Stimulated activated naive CD8-positive, alpha-beta T cell treated with anti-CD3 and anti-CD28 coated beads, Interleukin-15, amount 100 ng/mL, for 72 hours (primary cell): ENCODE measurements around the gene HACD2.

Source experiments
- ATAC-seq: fragments of 150-1000 bp; cut with Tn5 transposase; 2 replicates; pipeline ENCODE4 v1.10.0; 2021; ENCODE audit warnings: mild to moderate bottlenecking, moderate library complexity
- DNase-seq, 2 donors: peaks; one replicate each; pipeline ENCODE4 v3.0.0; 2021 to 2022
- H3K27ac Mint-ChIP-seq, 2 donors: one replicate each; pipeline ENCODE4 v1.8.0; 2022; ENCODE audit warnings: mild to moderate bottlenecking in 2 of 2, mixed read lengths in 2 of 2, moderate library complexity in 2 of 2
- H3K27me3 Mint-ChIP-seq: one replicate; pipeline ENCODE4 v1.8.0; 2022; ENCODE audit warnings: mixed read lengths
- H3K4me1 Mint-ChIP-seq: one replicate; pipeline ENCODE4 v1.8.0; 2022; ENCODE audit warnings: mild to moderate bottlenecking, mixed read lengths
- H3K4me3 Mint-ChIP-seq, 2 donors: one replicate each; pipeline ENCODE4 v1.8.0; 2022; ENCODE audit warnings: mild to moderate bottlenecking in 2 of 2, mixed read lengths in 2 of 2, moderate library complexity in 1 of 2
- H3K9me3 Mint-ChIP-seq, 2 donors: one replicate each; pipeline ENCODE4 v1.8.0; 2022; ENCODE audit warnings: mixed read lengths in 2 of 2

Gene HACD2

DNA sequence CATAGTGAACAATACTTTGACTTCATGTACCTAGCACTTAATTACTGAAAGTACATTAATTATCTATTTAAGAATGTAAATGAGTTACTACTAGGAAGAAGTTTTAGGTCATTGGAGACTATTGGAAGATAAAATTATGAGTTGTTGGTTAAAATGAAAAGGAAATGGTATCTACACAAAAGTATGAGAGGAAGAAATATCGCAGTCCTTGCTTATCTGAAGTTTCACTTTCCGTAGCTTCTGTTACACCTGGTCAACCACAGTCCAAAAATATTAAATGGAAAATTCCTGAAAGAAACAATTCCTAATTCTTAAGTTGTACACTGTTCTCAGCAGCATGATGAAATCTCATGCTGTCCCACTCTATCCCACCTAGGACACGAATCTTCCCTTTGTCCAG is 57.8 kb downstream of the HACD2 start:
- Mint-ChIP-seq H3K9me3 (no peaks in the 10 kb centered on the region), H3K4me1 (peaks cover 51% of the 10 kb centered on the region), H3K27ac (no peak overlapping the region), H3K4me3 (no peak overlapping the region), H3K27me3 (no peaks in the 10 kb centered on the region)
- DNase-seq (no peak), ATAC-seq (no peak)

DNA sequence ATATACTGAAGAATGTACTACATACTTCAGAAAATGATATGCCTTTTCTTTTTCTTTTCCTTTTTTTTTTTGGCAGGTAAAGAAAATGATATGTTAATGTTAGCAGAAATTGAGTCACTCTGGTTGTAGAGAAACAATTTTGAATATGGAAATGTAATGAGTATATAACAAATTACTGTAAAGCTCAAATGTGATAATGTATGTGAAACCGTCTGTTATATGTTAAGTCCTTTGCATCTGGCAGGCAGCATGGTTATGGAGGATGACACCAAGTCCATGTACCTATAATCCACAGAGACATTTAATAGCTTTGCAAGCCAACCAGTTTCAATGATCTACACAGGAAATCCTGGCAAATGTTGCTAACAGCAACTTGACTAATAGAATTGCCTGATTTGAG is 58.4 kb downstream of the HACD2 start:
- ATAC-seq (no peak), DNase-seq (no peak)
- Mint-ChIP-seq H3K27me3 (no peaks in the 10 kb centered on the region), H3K4me1 (peaks cover 56% of the 10 kb centered on the region), H3K9me3 (no peaks in the 10 kb centered on the region), H3K27ac (no peak overlapping the region), H3K4me3 (no peak overlapping the region)

DNA sequence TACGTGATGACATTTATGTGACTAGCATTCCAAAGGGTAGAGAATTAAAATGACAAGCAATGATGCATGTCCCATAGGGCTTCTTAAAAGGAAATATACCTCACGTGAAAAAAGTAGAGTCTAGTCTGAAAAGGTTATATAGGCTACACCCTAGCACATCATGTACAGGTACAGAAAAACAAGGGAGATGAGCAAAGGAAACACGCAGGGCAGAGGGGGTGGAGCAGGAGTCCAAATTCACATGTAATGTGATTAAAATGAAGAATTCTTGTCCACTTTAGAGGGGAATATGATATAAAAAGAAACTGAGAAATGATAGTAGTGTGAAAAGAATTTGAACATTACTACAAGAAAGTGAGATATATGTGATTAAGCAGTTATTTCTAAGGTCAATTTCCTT is 59.4 kb downstream of the HACD2 start:
- Mint-ChIP-seq H3K27ac (no peak overlapping the region), H3K4me1 (peaks cover 65% of the 10 kb centered on the region), H3K27me3 (no peaks in the 10 kb centered on the region), H3K9me3 (no peaks in the 10 kb centered on the region), H3K4me3 (no peak overlapping the region)
- DNase-seq (no peak), ATAC-seq (no peak)

DNA sequence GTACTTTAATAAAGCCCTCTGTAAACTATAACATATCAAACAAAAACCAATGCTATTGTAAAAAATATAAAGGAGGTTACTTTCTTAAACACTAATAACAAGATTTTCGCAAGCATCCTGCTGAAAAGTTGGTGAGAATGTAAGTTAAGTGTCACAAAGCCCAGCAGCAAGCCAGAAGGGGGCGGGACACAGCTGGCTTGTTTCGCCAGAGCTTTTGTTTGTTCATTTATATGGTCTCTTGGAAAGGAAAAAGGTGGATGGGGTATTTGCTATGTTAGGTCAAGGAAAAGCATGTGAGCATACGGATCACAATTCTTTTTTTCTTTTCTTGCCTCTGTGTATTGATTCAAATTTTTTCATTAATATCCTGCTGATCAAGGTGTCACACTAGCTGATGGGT is 59.9 kb downstream of the HACD2 start:
- no peaks in the 10 kb centered on the region for H3K27me3 Mint-ChIP-seq

DNA sequence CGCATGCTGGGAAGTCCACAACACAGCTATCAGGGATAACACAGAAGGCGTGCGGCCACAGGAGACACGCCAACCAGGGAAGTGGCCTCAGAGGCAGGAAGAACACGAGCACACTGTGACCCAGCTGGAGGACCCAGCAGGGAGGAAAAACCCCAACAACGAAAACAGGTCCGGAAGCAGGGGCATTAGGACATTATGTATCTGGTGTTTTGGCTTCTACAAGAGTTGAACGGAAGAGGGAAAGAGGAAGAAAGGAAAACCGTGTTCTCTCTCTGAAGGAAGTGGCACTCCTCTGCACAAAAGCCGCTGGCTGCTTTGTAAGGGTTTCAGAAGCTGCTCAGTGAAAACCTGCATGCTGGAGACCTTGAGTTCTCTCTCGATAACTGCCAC is 61.8 kb downstream of the HACD2 start:
- Mint-ChIP-seq H3K27me3 (no peaks in the 10 kb centered on the region), H3K4me3 (peak overlapping the region; percentile 14 to 34), H3K27ac (peak overlapping the region; percentile 70 to 90), H3K9me3 (no peaks in the 10 kb centered on the region), H3K4me1 (peaks cover 65% of the 10 kb centered on the region)
- peak; percentile 42 for ATAC-seq
- no peak for DNase-seq

More for the DNA sequence above, 59.9 kb downstream of the HACD2 start:
- ATAC-seq (no peak), DNase-seq (no peak)
- H3K27ac Mint-ChIP-seq, result no peak overlapping the region
- peaks cover 65% of the 10 kb centered on the region for H3K4me1 Mint-ChIP-seq
- no peak overlapping the region for H3K4me3 Mint-ChIP-seq
- H3K9me3 Mint-ChIP-seq, result no peaks in the 10 kb centered on the region

DNA sequence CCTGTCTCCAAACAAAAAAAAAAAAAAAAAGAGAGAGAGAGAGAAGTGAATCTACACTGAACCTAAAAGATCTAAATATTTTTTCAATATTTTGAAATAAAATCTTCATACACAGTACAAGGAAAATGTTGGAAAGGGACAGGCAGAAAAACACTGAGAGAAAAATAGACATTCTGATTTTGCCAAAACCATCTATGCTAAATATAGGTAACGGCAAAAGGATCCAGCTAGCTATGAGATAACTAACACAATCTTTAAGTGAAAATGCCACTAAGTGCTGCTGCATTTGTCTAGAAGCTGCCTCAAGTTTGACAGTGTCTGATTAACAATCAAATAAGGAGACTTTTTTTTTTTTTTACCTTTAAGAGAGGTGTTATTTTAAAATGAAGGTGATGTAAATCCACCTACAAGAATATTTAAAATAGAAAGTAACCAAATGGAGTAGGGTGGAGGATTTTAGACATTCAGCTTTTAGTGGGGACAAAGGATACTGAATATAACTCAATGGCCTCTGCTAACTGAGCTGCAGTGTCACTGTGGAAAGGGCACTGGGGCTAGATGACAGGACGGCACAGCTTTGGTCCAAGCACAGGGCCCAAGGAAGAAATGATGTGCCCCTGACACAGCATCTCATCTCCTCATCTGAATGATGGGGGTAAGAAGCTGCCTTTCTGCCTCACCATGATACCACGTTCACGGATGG is 62.4 kb downstream of the HACD2 start:
- Mint-ChIP-seq H3K27me3 (no peaks in the 10 kb centered on the region), H3K27ac (peak overlapping the region; percentile 45 to 70), H3K4me3 (peak overlapping the region; percentile 7 to 34), H3K4me1 (peaks cover 64% of the 10 kb centered on the region), H3K9me3 (no peaks in the 10 kb centered on the region)
- DNase-seq, result no peak
- peak; percentile 46 for ATAC-seq

DNA sequence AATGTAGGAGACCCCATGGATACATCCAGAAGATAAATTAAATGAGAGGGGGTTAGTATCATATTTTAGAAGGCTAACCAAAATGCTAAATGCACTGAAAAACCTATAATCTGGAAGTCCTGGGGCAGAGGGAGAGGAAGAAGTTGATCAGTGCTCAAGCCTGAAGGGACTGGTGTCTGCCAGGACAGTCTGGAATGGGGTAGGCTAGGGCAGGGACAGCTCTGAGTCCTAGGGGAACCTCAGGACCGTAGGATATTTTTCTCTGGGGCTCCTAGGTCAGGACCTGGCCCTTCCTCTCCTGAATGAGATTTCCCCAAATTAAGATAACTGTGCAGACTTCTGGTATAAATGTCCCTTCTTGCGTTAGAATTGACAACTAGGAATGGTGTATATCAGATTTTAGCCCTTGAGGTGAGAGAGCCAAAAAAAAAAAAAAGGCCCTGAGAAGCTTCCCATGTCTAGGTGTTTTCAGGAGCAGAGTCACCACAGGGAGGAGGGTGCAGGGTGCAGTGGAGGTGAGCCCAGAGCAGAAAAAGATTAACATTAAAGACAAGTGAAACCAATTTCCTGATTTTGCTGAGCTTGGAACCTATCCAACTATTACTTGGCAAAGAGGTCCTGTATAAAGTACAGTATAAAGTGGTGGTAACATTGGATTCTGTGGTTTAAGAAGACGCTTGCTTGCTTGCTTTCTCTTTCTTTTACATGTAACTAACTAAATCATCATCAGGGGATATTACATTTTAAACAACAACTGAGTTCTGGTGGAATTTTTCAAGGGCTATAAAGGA is 63.5 kb downstream of the HACD2 start:
- DNase-seq (no peak), ATAC-seq (no peak)
- Mint-ChIP-seq H3K4me3 (no peak overlapping the region), H3K9me3 (no peaks in the 10 kb centered on the region), H3K4me1 (peaks cover 55% of the 10 kb centered on the region), H3K27ac (peak overlapping the region in 1 of 2 donors; percentile 24), H3K27me3 (no peaks in the 10 kb centered on the region)

DNA sequence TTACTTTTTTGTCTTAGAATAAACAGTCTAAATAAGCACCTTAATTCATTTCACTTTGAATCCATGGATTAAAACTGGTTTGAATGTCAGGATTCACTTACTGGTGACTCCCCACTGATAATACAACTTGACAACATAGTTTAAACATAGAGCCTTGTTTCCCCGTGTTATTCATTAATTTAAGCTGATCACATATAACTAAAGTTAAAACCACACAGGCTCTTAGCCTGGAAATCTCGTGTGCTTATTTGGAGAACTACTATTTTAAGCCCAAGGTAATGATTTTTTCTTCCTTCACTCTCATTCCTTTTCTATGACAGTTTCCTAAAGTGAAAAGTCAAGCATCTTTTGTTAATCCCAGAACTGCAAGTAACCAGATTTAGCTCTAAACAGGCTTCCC is 64.2 kb downstream of the HACD2 start:
- DNase-seq, result no peak
- Mint-ChIP-seq H3K9me3 (no peaks in the 10 kb centered on the region), H3K27me3 (no peaks in the 10 kb centered on the region), H3K4me3 (no peak overlapping the region), H3K4me1 (peaks cover 50% of the 10 kb centered on the region), H3K27ac (no peak overlapping the region)
- ATAC-seq, result no peak

DNA sequence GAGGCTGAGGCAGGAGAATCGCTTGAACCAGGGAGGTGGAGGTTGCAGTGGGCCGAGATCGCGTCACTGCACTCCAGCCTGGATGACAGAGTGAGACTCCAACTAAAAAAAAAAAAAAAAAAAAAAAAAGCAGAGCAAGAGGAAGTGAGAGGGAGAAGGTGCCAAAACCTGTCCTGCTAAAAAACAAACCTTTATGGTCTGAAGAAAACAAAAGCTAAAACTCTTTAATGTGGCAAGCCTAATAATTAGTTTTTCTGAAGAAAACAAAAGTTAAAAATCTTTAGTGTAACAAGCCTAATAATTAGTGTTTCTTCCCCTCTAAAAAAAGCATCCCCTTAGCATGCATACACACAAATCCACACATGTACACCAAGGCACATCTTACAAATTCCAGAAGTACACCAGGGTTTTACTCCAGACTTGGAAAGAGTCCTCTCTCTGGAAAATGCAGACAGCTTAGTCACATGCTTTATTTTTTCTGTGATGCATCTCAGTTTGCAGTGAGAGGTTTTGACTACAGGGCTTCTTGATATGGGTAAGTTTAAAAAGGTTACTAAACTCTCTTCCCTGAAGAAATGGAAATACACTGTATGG is 65.9 kb downstream of the HACD2 start:
- peaks cover 34% of the 10 kb centered on the region for H3K4me1 Mint-ChIP-seq
- DNase-seq (no peak), ATAC-seq (no peak)
- H3K4me3 Mint-ChIP-seq, result no peak overlapping the region
- no peaks in the 10 kb centered on the region for H3K9me3 Mint-ChIP-seq
- H3K27ac Mint-ChIP-seq, result no peak overlapping the region
- H3K27me3 Mint-ChIP-seq, result no peaks in the 10 kb centered on the region

DNA sequence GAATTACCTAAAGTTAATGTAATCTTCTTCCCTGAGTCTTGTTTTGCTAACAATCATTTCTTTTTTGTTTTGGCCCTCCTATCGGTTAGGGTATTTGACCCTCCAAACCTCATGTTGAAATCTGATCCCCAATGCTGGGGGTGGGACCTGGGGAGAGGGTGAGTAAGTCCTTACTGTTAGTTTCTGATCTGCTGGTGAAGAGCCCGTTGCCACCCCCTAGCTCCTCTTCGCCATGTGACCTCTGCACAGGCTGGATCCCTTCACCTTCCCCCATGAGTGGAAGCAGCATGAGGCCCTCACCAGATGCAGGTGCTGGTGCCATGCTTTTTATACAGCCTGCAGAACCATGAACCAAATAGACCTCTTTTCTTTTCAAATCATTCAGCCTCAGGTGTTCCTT is 73.1 kb downstream of the HACD2 start:
- H3K27me3 Mint-ChIP-seq, result no peaks in the 10 kb centered on the region
- DNase-seq (no peak), ATAC-seq (no peak)
- H3K27ac Mint-ChIP-seq, result peak overlapping the region; percentile 61 to 63
- H3K4me3 Mint-ChIP-seq, result no peak overlapping the region
- no peaks in the 10 kb centered on the region for H3K4me1 Mint-ChIP-seq
- no peaks in the 10 kb centered on the region for H3K9me3 Mint-ChIP-seq

DNA sequence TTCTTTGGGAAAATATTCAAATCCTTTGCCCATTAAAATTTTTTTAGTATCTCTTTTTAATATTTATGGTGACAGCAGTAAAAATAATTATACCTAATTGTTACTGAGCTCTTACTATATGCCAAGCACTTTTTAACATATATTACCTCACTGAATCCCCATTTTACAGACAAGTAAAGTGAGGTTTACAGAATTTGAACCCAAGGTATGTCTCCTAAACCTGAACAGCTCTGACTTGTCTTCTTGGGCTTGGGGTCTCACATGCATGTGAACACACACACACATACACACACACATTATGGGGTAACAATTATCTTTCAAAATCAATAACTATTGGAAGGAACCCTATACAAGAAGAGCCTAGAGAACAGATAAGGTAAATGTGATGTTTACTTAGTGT is 73.8 kb downstream of the HACD2 start:
- Mint-ChIP-seq H3K27ac (no peak overlapping the region), H3K4me1 (no peaks in the 10 kb centered on the region), H3K4me3 (no peak overlapping the region), H3K27me3 (no peaks in the 10 kb centered on the region), H3K9me3 (no peaks in the 10 kb centered on the region)
- DNase-seq, result no peak
- no peak for ATAC-seq

DNA sequence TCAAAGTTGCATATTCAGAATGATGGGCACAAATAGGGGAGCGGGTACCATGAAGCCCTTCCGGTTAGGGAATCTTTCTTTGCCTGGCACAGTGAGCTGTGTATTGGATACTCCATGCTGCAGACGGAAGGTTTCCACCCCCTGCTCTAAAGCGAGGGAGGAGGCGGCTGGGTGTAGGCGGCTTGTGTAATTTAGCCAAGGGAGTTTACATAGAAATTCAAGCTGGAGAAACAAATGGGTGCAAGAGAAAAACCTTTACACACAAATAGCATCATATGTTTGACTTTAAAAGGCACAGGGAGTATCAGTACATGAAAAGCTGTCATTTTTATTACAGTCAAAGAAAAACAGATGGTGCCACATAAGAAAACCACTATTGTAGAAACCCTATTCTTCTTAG is 76.7 kb downstream of the HACD2 start:
- Mint-ChIP-seq H3K4me1 (no peaks in the 10 kb centered on the region), H3K27me3 (no peaks in the 10 kb centered on the region), H3K27ac (no peak overlapping the region), H3K9me3 (no peaks in the 10 kb centered on the region), H3K4me3 (no peak overlapping the region)
- no peak for ATAC-seq
- no peak for DNase-seq

DNA sequence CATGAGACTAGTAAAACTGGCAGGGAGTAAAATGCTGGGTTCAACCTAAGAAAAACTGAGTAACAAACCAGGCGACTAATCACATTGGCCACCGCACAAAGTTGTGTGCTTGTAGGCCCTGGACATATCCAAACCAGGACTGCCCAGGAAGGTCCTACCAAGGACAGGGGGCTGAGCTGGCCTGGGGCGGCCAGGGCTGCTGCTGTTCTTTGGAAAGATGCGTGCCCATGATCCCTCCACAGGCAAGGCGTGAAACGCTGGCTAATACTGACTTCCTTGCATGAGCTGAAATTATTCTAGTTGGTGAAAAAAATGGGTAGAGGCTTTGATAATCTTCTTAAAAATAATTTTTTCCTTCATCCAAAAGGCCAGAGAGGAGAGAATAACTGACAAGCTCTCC is 79.0 kb downstream of the HACD2 start:
- Mint-ChIP-seq H3K4me1 (no peaks in the 10 kb centered on the region), H3K9me3 (no peaks in the 10 kb centered on the region), H3K27ac (no peak overlapping the region), H3K4me3 (no peak overlapping the region), H3K27me3 (no peaks in the 10 kb centered on the region)
- DNase-seq, result no peak
- ATAC-seq, result no peak

DNA sequence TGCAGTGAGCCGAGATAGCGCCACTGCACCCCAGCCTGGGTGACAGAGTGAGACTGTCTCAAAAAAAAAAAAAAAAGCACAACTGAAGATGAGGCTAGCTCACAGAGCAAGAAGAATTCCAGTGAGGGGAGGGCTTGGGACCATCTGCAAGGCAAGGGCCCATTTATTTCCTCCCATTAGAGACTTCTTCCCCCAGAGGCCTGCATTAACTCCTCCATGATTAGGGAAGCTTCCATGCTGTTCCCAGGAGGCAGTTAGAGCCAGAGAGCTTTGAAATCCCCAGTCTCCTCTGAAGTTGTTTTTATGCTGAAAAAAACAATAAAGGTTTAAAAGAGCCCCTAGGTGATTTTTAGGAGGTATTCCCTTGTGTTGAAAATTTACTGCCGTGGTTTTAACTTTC is 81.7 kb downstream of the HACD2 start:
- no peaks in the 10 kb centered on the region for H3K27me3 Mint-ChIP-seq
- no peak overlapping the region for H3K4me3 Mint-ChIP-seq
- no peaks in the 10 kb centered on the region for H3K4me1 Mint-ChIP-seq
- no peak for ATAC-seq
- no peaks in the 10 kb centered on the region for H3K9me3 Mint-ChIP-seq
- no peak for DNase-seq
- H3K27ac Mint-ChIP-seq, result no peak overlapping the region

DNA sequence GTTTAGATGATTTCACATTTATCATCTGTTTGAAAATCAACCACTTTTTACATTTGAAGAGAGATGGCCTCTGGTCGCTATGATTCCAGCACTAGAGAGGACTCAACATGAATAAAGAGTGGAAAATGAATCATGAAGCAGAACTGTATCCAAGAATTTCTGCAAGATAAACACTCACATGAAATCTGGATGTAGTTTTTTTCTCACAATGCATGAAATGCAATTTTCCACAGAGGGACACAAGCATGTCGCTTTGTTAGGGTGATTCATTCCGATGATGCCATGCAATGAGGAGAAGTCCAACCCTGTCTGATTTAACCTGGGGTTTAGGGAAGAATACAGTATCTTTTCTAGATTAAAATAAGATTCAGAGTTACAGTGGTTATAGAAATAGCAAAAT is 85.5 kb downstream of the HACD2 start:
- no peaks in the 10 kb centered on the region for H3K4me1 Mint-ChIP-seq
- H3K9me3 Mint-ChIP-seq, result no peaks in the 10 kb centered on the region
- H3K4me3 Mint-ChIP-seq, result no peak overlapping the region
- no peaks in the 10 kb centered on the region for H3K27me3 Mint-ChIP-seq
- H3K27ac Mint-ChIP-seq, result no peak overlapping the region
- DNase-seq (no peak), ATAC-seq (no peak)

DNA sequence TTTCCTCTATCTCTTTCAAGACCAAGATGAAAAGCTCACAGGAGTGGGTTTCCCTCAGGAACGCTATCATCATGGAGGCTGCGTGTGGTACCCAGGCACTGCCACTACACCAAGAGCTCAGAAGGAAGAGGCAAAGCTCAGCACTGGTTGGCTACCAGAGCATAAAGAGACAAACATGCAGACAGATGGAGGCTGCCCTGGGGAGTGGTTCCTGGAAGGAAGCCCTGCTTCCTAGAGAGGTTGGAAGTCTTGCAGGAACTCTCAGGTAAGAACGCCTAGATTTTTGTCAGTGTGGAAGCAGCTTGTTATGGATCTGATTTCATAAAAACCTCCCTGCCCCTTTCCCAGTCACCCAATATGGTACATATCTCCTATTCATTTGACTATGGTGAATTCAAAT is 86.1 kb downstream of the HACD2 start:
- H3K4me1 Mint-ChIP-seq, result no peaks in the 10 kb centered on the region
- DNase-seq, result no peak
- H3K9me3 Mint-ChIP-seq, result no peaks in the 10 kb centered on the region
- no peaks in the 10 kb centered on the region for H3K27me3 Mint-ChIP-seq
- no peak overlapping the region for H3K4me3 Mint-ChIP-seq
- ATAC-seq, result no peak
- no peak overlapping the region for H3K27ac Mint-ChIP-seq
